GM19395 (cell line): ENCODE results near the gene MYO3B.
A peak's percentile ranks its signal among the peaks of the same experiment; 100 is the strongest.
"Not testable (repeated sequence)": the region's sequence is repeated elsewhere in the genome, so short reads cannot be mapped to it uniquely, and the experiment has no call there.

ENCODE experiments used
- ATAC-seq: cut with Tn5 transposase; IDR thresholded peaks from one replicate; pipeline ENCODE4 v1.9.1; 2021; ENCODE audit warnings: mild to moderate bottlenecking, moderate library complexity; ENCODE audit not compliant: unreplicated experiment

The MYO3B gene

GRCh38 chr2:170408461-170409163, 230.7 kb downstream of the MYO3B start:
- peak; percentile 48 for ATAC-seq

- no peak for ATAC-seq
Observed at GRCh38 chr2:170409164-170409535, 231.2 kb downstream of the MYO3B start.

DNA sequence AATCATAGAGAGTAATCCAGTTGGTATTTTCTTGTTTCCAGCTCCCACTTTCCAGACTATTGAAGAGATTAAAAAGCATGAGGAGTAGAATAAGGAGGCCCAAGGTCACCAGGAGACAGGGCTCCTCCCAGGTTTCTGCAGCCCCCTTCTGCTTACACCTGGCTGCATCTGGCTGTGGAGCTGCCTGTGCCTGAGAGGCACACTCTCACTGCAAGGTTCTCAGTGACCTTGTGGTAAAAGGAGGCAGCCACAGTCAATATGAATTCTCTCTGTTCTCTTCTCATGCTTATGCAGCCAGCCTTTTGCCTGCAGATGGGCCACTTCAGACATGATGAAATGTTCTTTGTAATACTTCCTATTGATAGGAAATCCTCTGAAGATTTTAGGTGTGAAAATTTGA, 233.7 kb downstream of the MYO3B start:
- ATAC-seq, result no peak

GRCh38 chr2:170420961-170421687, 243.2 kb downstream of the MYO3B start:
- no peak for ATAC-seq

DNA sequence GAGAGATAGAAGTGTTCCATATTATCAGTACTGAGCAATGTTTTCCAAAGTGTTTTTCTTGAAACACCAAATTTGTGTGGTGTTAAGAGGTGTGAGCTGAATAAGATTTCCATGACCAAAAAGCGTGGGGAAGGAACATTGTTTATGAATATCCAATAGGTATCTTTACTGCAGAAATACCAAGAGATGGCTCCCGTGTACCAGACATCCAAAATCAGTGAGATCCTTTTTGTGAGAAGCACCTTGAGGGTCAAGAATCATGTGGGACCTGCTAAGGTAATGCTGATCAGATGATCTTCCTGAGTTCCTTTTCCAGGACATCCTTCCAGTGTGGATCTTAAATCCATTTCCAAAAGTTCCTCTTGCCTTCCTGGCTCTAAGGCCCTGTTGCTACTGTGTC, 246.0 kb downstream of the MYO3B start:
- no peak for ATAC-seq

GRCh38 chr2:170425281-170425751, 247.4 kb downstream of the MYO3B start:
- no peak for ATAC-seq

- ATAC-seq, result no peak
Observed at GRCh38 chr2:170428868-170429267, 250.9 kb downstream of the MYO3B start.

DNA sequence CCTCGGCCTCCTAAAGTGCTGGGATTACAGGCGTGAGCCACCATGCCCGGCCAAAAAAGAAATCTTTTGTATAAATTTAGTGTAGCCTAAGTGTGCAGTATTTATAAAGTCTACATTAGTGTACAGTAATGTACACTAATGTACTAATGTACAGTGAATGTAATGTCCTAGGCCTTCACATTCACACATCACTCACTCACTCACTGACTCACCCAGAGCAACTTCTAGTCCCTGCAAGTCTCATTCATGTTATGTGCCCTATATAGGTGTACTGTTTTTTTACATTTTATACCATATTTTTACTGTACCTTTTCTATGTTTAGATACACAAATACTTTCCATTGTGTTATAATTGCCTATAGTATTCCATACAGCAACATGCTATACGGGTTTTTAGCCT, 254.9 kb downstream of the MYO3B start:
- no peak for ATAC-seq

- no peak for ATAC-seq
Observed at GRCh38 chr2:170433448-170433847, 255.5 kb downstream of the MYO3B start.

GRCh38 chr2:170434396-170434795, 256.4 kb downstream of the MYO3B start:
- not testable (repeated sequence) for ATAC-seq

DNA sequence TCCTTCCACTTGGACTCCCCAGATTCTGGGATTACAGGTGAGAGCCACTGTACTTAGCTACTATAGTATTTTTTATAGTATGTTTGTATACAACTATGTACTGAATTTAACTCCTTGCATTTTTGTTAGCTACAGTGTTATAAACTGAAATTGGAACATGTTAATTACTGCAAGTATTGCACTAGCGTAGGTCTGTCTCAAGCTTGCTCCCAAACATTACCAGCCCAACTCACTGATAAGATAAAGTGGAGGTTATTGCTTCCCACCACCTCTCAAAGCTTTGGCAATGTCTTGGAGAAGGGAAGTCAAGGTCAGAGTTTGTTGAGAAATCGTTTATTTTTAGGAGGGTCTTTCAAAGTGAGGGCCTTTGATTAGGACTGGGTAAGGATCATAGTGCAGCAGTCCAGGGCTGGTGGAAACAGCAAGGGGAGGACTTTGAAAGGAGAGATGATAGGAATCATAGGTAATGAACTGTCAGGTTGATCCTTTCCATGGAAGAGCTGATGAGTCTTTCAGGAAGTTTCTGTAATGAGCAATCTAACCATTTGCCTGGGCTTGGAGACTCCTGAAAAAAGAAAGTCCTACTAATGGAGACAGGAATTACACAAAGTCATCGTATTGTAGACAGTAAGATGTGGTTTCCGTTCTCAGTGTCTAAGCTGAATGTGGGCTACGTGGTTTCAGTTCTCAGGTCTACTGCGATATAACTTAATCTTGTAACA, 257.1 kb downstream of the MYO3B start:
- peak; percentile 62 for ATAC-seq

DNA sequence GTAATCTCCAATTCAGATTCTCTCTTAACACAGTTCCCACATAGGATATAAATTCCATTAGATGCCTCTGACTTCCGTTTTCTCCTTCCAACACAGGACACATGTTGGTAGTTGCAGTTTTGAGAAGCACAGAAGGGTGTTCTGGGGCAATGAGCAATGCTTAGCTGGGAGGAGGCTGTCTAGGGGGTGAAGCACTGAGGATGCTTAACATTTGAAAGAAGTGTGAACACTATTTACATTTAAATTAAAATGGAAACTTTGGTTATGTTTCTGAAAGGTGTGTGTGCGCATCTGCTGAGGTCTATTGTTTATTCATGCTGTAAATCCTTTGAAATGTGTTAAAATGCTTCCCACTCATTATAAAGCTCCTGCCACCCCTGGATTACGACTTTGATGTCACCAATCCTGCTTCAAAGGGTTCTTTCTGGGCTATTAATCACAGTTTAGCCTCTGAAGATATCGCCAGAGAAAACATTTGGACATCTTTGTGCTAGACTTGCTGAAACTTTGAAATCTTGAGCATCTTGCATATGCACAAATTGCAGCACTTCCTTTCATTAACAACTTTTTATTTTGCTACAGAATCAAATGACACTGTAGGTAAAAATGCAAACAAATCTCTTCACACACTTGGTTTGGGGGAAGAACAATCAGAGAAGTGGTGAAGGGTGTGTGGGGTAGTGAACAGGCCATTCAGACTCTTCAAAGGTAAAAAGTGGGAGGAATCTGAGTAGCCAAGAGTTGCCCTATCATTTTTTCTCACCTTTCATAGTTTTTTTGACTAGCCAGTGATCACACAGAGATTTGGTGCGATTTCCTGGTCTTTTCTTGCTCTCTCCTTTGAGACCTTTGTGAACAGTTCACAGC, 258.4 kb downstream of the MYO3B start:
- no peak for ATAC-seq

GRCh38 chr2:170446078-170446477, 268.1 kb downstream of the MYO3B start:
- ATAC-seq, result no peak

DNA sequence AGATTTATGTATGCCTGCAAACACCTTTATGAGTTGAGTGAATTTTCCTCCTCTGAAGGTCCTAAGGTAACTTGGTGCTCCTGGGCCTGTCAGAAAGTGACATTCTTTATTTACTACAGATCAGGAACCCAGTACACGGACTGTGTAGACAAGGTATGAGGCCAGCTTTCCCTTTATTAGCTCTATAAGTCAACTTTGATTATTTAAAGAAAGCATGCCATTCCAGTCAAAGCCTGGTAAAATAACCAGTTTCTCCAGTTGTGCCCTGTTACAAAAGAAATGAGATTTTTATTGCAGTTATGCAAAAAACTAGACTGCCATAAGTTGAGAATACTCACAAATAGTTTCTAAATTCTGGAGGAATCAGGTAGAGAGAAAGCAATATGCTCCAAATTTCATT, 271.1 kb downstream of the MYO3B start:
- no peak for ATAC-seq

- ATAC-seq, result no peak
Observed at GRCh38 chr2:170454471-170455372, 276.8 kb downstream of the MYO3B start.

- ATAC-seq, result no peak
Observed at GRCh38 chr2:170455617-170456426, 277.9 kb downstream of the MYO3B start.

DNA sequence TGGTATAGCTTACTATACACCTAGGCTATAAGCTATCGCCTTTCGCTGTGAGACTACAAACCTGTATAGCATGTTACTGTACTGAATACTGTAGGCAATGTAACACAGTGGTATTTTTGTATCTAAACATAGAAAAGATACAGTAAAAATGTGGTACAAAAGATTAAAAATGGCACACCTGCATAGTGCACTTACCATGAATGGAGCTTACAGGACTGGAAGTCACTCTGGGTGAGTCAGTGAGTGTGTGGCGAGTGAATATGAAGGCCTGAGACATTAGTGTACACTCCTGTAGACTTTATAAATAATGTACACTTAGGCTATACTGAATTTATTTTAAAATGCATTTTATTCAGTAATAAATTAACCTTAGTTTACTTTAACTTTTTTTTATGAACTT, 279.0 kb downstream of the MYO3B start:
- no peak for ATAC-seq

GRCh38 chr2:170457742-170458141, 279.8 kb downstream of the MYO3B start:
- no peak for ATAC-seq

GRCh38 chr2:170461889-170462288, 283.9 kb downstream of the MYO3B start:
- ATAC-seq, result no peak
